Mammary epithelial cell (primary cell): ENCODE data around the gene HOATZ.

Source experiments
- CTCF ChIP-seq, 2 donors: IDR thresholded peaks in 1 of 2; conservative IDR thresholded peaks in 1 of 2; 2 replicates each; pipeline ENCODE4 v1.5.1; 2011 to 2012; ENCODE audit warnings: inconsistent platforms in 2 of 2, low read length in 2 of 2, mild to moderate bottlenecking in 2 of 2, control low read depth in 1 of 2, low read depth in 1 of 2; ENCODE audit not compliant: insufficient read depth in 1 of 2; ENCODE audit errors: extremely low read depth in 1 of 2
- EZH2 ChIP-seq: IDR thresholded peaks from 2 replicates; pipeline ENCODE4 v1.6.1; 2012; ENCODE audit warnings: low read length, inconsistent platforms, borderline replicate concordance

GRCh38 chr11:111530091-111530490 is 15.5 kb downstream of the HOATZ start:
- no peak for TF ChIP-seq EZH2
- no peak for TF ChIP-seq CTCF (conservative IDR thresholded peaks at IDR 0.05 in 1 of 2, IDR thresholded peaks at IDR 0.05 in 1 of 2; ENCODE audit: extremely low read depth in 1 of 2, insufficient read depth in 1 of 2, low read depth in 1 of 2, low read length in 2 of 2)
